ENCODE data around the gene DTHD1. TPM values are rescaled to one million over a fixed set of nuclear protein-coding genes. Genes with fewer than 3 reads are reported as not detected.

The DTHD1 gene
- total and polyA plus RNA-seq, 2 of the 8 experiments (the other 6 are each of a cell fraction or from before 2014, with no cell fraction given): not detected

- no peak overlapping the region for H3K9ac ChIP-seq (replicated peaks in 1 of 4; ENCODE audit: extremely low read depth in 1 of 4, low read depth in 3 of 4, low read length in 3 of 4)
- no peak overlapping the region for H2AK5ac ChIP-seq (ENCODE audit: low read depth, low read length)
- no peaks in the 10 kb centered on the region for H3K36me3 ChIP-seq (ENCODE audit: control insufficient read depth in 2 of 4, insufficient read depth in 4 of 4, low read length in 3 of 4)
- no peak overlapping the region for H2BK20ac ChIP-seq (ENCODE audit: low read length)
- H4K20me1 ChIP-seq (replicated peaks in 1 of 2; ENCODE audit: control insufficient read depth in 1 of 2, insufficient read depth in 2 of 2, low read length in 2 of 2): no peaks in the 10 kb centered on the region
- no peak overlapping the region for H2BK15ac ChIP-seq (ENCODE audit: low read length)
- H4K8ac ChIP-seq (ENCODE audit: extremely low read depth, insufficient read depth, low read length): no peak overlapping the region
- H3K4me3 ChIP-seq (ENCODE audit: extremely low read depth in 1 of 4, insufficient read depth in 2 of 4, low read depth in 3 of 4, low read length in 4 of 4): no peak overlapping the region
- no peak overlapping the region for H3K14ac ChIP-seq (ENCODE audit: insufficient read length)
- H2BK12ac ChIP-seq (ENCODE audit: low read depth, low read length): no peak overlapping the region
- no peaks in the 10 kb centered on the region for H3K79me2 ChIP-seq (ENCODE audit: control insufficient read depth in 1 of 2, insufficient read depth in 2 of 2, low read length in 2 of 2)
- TF ChIP-seq BRCA1 (IDR thresholded peaks at IDR 0.05; ENCODE audit: low read depth, low read length): no peak
- TF ChIP-seq CBX5 (IDR thresholded peaks at IDR 0.05; ENCODE audit: low read depth, low read length): no peak
- no peak for TF ChIP-seq HDAC6 (IDR thresholded peaks at IDR 0.05; ENCODE audit: low read depth, low read length)
- TF ChIP-seq RFX5 (IDR thresholded peaks at IDR 0.05; ENCODE audit: borderline replicate concordance, low read depth, low read length): no peak
- TF ChIP-seq CHD2 (IDR thresholded peaks at IDR 0.05; ENCODE audit: low read length): no peak
- TF ChIP-seq HDAC2 (IDR thresholded peaks at IDR 0.05; ENCODE audit: borderline replicate concordance in 1 of 2, low read depth in 2 of 2, low read length in 2 of 2): no peak
- TF ChIP-seq JUND (IDR thresholded peaks at IDR 0.05; ENCODE audit: low read length): no peak
- no peak for TF ChIP-seq KDM1A (IDR thresholded peaks at IDR 0.05; ENCODE audit: borderline replicate concordance, low read length)
- TF ChIP-seq NANOG (IDR thresholded peaks at IDR 0.05; ENCODE audit: insufficient read depth, low read depth, low read length, poor library complexity, severe bottlenecking): no peak
- no peak for TF ChIP-seq KDM4A (IDR thresholded peaks at IDR 0.05; ENCODE audit: low read depth, low read length, severe bottlenecking)
- no peak for TF ChIP-seq PHF8 (conservative IDR thresholded peaks at IDR 0.05; ENCODE audit: low read depth, low read length)
- no peaks in the 10 kb centered on the region for H3K79me1 ChIP-seq (ENCODE audit: low read depth, low read length)
- no peaks in the 10 kb centered on the region for H3K27me3 ChIP-seq (replicated peaks in 1 of 4; ENCODE audit: control insufficient read depth in 3 of 4, extremely low read depth in 1 of 4, insufficient read depth in 3 of 4, low read length in 3 of 4)
- no peak overlapping the region for H4K91ac ChIP-seq (replicated peaks; ENCODE audit: insufficient read length, low read length)
- no peak overlapping the region for H2BK120ac ChIP-seq (replicated peaks; ENCODE audit: low read depth, low read length)
- no peaks in the 10 kb centered on the region for H3K4me1 ChIP-seq (replicated peaks in 1 of 4; ENCODE audit: control insufficient read depth in 3 of 4, insufficient read depth in 4 of 4, low read length in 3 of 4)
- no peak overlapping the region for H3K4me2 ChIP-seq (ENCODE audit: insufficient read depth in 1 of 2, low read depth in 2 of 2, low read length in 2 of 2)
- H2BK5ac ChIP-seq (ENCODE audit: low read depth, low read length): no peak overlapping the region
- no peak overlapping the region for H3K56ac ChIP-seq (replicated peaks; ENCODE audit: insufficient read length, low read depth, low read length)
- no peaks in the 10 kb centered on the region for H3K9me3 ChIP-seq (ENCODE audit: insufficient read depth in 2 of 2, low read depth in 1 of 2, low read length in 1 of 2)
- no peak overlapping the region for H3K27ac ChIP-seq (ENCODE audit: low read depth, low read length)
- ChIA-PET POLR2A (ENCODE audit: partially characterized antibody) (no interaction called here), CTCF (ENCODE audit: partially characterized antibody) (no interaction called here)
- DNase-seq (ENCODE audit: low read depth in 1 of 2, low spot score in 2 of 2): no peak
- H3K23me2 ChIP-seq (ENCODE audit: low read depth, low read length): no peaks in the 10 kb centered on the region
- WGBS, 2 experiments (ENCODE audit: extremely low coverage in 1 of 2, insufficient coverage in 1 of 2, insufficient read length in 1 of 2, insufficient replicate concordance in 2 of 2, low coverage in 1 of 2, low lambda C conversion rate in 2 of 2, missing lambda C conversion rate in 1 of 2): 90% methylated on average over 2 of the region's 2 CpGs; no CpG with 5 or more reads in 1 of the 2 experiments
- no peak overlapping the region for H2AFZ ChIP-seq (ENCODE audit: low read length)
- no peak overlapping the region for H3K23ac ChIP-seq (ENCODE audit: insufficient read length)
- H3K18ac ChIP-seq (ENCODE audit: extremely low read depth, low read length): no peak overlapping the region
- H4K5ac ChIP-seq (ENCODE audit: insufficient read length, low read depth, low read length): no peak overlapping the region
- H3K4ac ChIP-seq (replicated peaks; ENCODE audit: insufficient read length, low read depth, low read length): no peak overlapping the region
- no peak for FAIRE-seq
These were observed 7.5 kb downstream of the DTHD1 start for GRCh38 chr4:36288731-36289426.
